IMR-90 (cell line): Measurements from ENCODE around the gene GABRP. TPM values are rescaled to one million over a fixed set of nuclear protein-coding genes. Genes with fewer than 3 reads are reported as not detected.

Source experiments
- ATAC-seq: fragments of 200-7000 bp; cut with Tn5 transposase; 2 replicates; pipeline ENCODE4 v1.9.1; 2020; ENCODE audit warnings: low read depth, mild to moderate bottlenecking, moderate library complexity
- BruUV-seq: library from RNA; stranded (reverse); fragments of 400-500 nt; replicated peaks from 2 replicates; lab custom pipeline; 2021; lab: Mats Ljungman, UMichigan
- CTCF ChIA-PET: fragments of 300-600 bp; formaldehyde crosslinking; extraction: SDS; loops from one replicate; lab custom pipeline; 2021; ENCODE audit warnings: antibody characterized with exemption; lab: Yijun Ruan, JAX
- POLR2A ChIA-PET: fragments of 300-600 bp; sonication (Branson Sonifier 250); formaldehyde crosslinking; loops from one replicate; lab custom pipeline; 2022; ENCODE audit warnings: antibody characterized with exemption; ENCODE audit not compliant: unreplicated experiment; lab: Charles Lee
- DNase-seq: peaks from one replicate; pipeline ENCODE4 v3.0.0; 2013
- H2AFZ ChIP-seq: replicated peaks from 2 replicates; pipeline ENCODE3; 2013; ENCODE audit warnings: low read length, mild to moderate bottlenecking; ENCODE audit not compliant: poor library complexity
- H2AK5ac ChIP-seq: 2 replicates; pipeline ENCODE4 v1.6.1; 2013; ENCODE audit warnings: low read depth, low read length, inconsistent platforms
- H2AK9ac ChIP-seq: replicated peaks from 2 replicates; pipeline ENCODE3; 2013; ENCODE audit warnings: mild to moderate bottlenecking, low read depth, low read length, moderate library complexity; ENCODE audit not compliant: poor library complexity
- H2BK120ac ChIP-seq: 2 replicates; pipeline ENCODE4 v1.6.1; 2013; ENCODE audit warnings: low read depth, low read length, inconsistent platforms
- H2BK15ac ChIP-seq: 3 replicates; pipeline ENCODE4 v1.6.1; 2013; ENCODE audit warnings: low read depth, low read length, inconsistent platforms
- H2BK20ac ChIP-seq: 2 replicates; pipeline ENCODE4 v1.6.1; 2013; ENCODE audit warnings: low read depth, mild to moderate bottlenecking, inconsistent platforms, low read length, moderate library complexity
- H2BK5ac ChIP-seq: 2 replicates; pipeline ENCODE4 v1.6.1; 2013; ENCODE audit warnings: mild to moderate bottlenecking, low read depth, low read length, inconsistent platforms; ENCODE audit not compliant: poor library complexity, severe bottlenecking
- H3K14ac ChIP-seq: replicated peaks from 2 replicates; pipeline ENCODE4 v1.6.1; 2013; ENCODE audit warnings: low read depth, low read length, inconsistent platforms
- H3K18ac ChIP-seq: 2 replicates; pipeline ENCODE4 v1.6.1; 2013; ENCODE audit warnings: low read depth, low read length, control low read depth
- H3K23ac ChIP-seq: 2 replicates; pipeline ENCODE4 v1.6.1; 2013; ENCODE audit warnings: low read depth, low read length, inconsistent platforms
- H3K27ac ChIP-seq: 2 replicates; pipeline ENCODE4 v1.5.1; 2013; ENCODE audit warnings: mild to moderate bottlenecking, control low read depth, low read length; ENCODE audit not compliant: insufficient read depth
- H3K27me3 ChIP-seq: 2 replicates; pipeline ENCODE4 v1.6.1; 2013; ENCODE audit warnings: low read length; ENCODE audit not compliant: control insufficient read depth, insufficient read depth
- H3K36me3 ChIP-seq: 2 replicates; pipeline ENCODE4 v1.6.1; 2013; ENCODE audit warnings: low read length, mixed read lengths; ENCODE audit not compliant: control insufficient read depth, insufficient read depth
- H3K4ac ChIP-seq: 2 replicates; pipeline ENCODE4 v1.6.1; 2013; ENCODE audit warnings: low read depth, low read length, inconsistent platforms
- H3K4me1 ChIP-seq: 2 replicates; pipeline ENCODE4 v1.6.1; 2013; ENCODE audit warnings: low read length, mixed read lengths; ENCODE audit not compliant: control insufficient read depth, insufficient read depth
- H3K4me2 ChIP-seq: 2 replicates; pipeline ENCODE4 v1.6.1; 2013; ENCODE audit warnings: low read depth, mild to moderate bottlenecking, control low read depth, low read length, moderate library complexity
- H3K4me3 ChIP-seq: 2 replicates; pipeline ENCODE4 v1.5.1; 2013; ENCODE audit warnings: low read depth, mild to moderate bottlenecking, control low read depth, low read length, moderate library complexity; ENCODE audit not compliant: insufficient read depth
- H3K56ac ChIP-seq: 2 replicates; pipeline ENCODE4 v1.6.1; 2013; ENCODE audit warnings: low read length, inconsistent platforms; ENCODE audit not compliant: insufficient read depth; ENCODE audit errors: extremely low read depth
- H3K79me1 ChIP-seq, 2 experiments: 2 replicates each; pipeline ENCODE4 v1.6.1; 2013; ENCODE audit warnings: low read length in 2 of 2, inconsistent platforms in 1 of 2, low read depth in 1 of 2
- H3K9ac ChIP-seq: 2 replicates; pipeline ENCODE4 v1.6.1; 2013; ENCODE audit warnings: low read depth, low read length, control low read depth
- H3K9me1 ChIP-seq: 2 replicates; pipeline ENCODE4 v1.6.1; 2013; ENCODE audit warnings: low read length, inconsistent platforms; ENCODE audit not compliant: insufficient read depth
- H3K9me3 ChIP-seq: 2 replicates; pipeline ENCODE4 v1.6.1; 2013; ENCODE audit warnings: low read length; ENCODE audit not compliant: control insufficient read depth, insufficient read depth
- H4K20me1 ChIP-seq: 2 replicates; pipeline ENCODE4 v1.6.1; 2013; ENCODE audit warnings: low read length, inconsistent platforms; ENCODE audit not compliant: insufficient read depth
- H4K5ac ChIP-seq: 2 replicates; pipeline ENCODE4 v1.6.1; 2013; ENCODE audit warnings: mild to moderate bottlenecking, low read depth, low read length, control low read depth
- H4K8ac ChIP-seq, 2 experiments: 2 replicates each; pipeline ENCODE4 v1.6.1; 2013; ENCODE audit warnings: low read depth in 2 of 2, low read length in 2 of 2, control low read depth in 1 of 2, inconsistent platforms in 1 of 2
- H4K91ac ChIP-seq: 2 replicates; pipeline ENCODE4 v1.6.1; 2013; ENCODE audit warnings: low read depth, low read length, inconsistent platforms; ENCODE audit not compliant: insufficient read depth
- MAFK ChIP-seq: IDR thresholded peaks from 2 replicates; pipeline ENCODE4 v1.6.1; 2012; ENCODE audit warnings: low read depth, low read length, improper control_type of control experiment
- RAD21 ChIP-seq: IDR thresholded peaks from 2 replicates; pipeline ENCODE4 v1.6.1; 2012; ENCODE audit warnings: low read length, improper control_type of control experiment
- SMC3 ChIP-seq: fragments of 150-350 bp; IDR thresholded peaks from 2 replicates; pipeline ENCODE4 v1.6.1; 2016; ENCODE audit warnings: low read depth, mild to moderate bottlenecking, antibody characterized with exemption, low read length, moderate library complexity
- WGBS, 2 experiments: methylation state at CpG; one replicate each; pipeline versions ENCODE4 v1.1.5 to v1.1.7; 2013; ENCODE audit warnings: missing lambda C conversion rate in 2 of 2; ENCODE audit not compliant: insufficient read length in 1 of 2; ENCODE audit errors: extremely low coverage in 2 of 2; 5-methylcytosine and 5-hydroxymethylcytosine counted together
- dilution Hi-C: fragments of 300-500 bp; cut with HindIII; formaldehyde crosslinking; loops from one replicate; pipeline ENCODE4 v1.14.3; 2018; ENCODE audit warnings: low sequenced_read_pairs; ENCODE audit not compliant: unreplicated experiment
- in situ Hi-C: fragments of 300-500 bp; cut with MboI; formaldehyde crosslinking; loops from 3 replicates; pipeline ENCODE4 v1.14.3; 2019; ENCODE audit warnings: low sequenced_read_pairs, inconsistent platforms, mixed read lengths
- intact Hi-C: fragments of 100-400 bp; cut with micrococcal nuclease; formaldehyde crosslinking; loops from 2 replicates; pipeline ENCODE4 v1.10.0; 2022
- polyA plus RNA-seq, 3 experiments: library from polyadenylated mRNA; depleted of rRNA; stranded (reverse); fragments of >200 nt; gene quantifications; 2 replicates each; pipeline ENCODE4 v1.2.3, GENCODE V29; 2012; ENCODE audit warnings: low replicate concordance in 1 of 3
- total RNA-seq: library from RNA; depleted of rRNA; stranded (reverse); fragments of >200 nt; gene quantifications from 2 replicates; pipeline ENCODE4 v1.2.3, GENCODE V29; 2012
- TF ChIP-seq, protein P1 (sequence below): conservative IDR thresholded peaks from 2 replicates; pipeline ENCODE4 v1.5.1; 2012; ENCODE audit warnings: mild to moderate bottlenecking, low read depth, low read length, improper control_type of control experiment

Gene GABRP
- total and polyA plus RNA-seq, 2 of the 4 experiments (the other 2 are of a cell fraction): not detected

GRCh38 chr5:170747851-170748250 is 35.7 kb upstream of the GABRP start:
- no peak overlapping the region for H2BK15ac ChIP-seq
- H4K91ac ChIP-seq: no peak overlapping the region
- no peak overlapping the region for H3K9ac ChIP-seq
- no peaks in the 10 kb centered on the region for H3K9me1 ChIP-seq
- no peaks in the 10 kb centered on the region for H3K36me3 ChIP-seq
- no peak overlapping the region for H4K8ac ChIP-seq
- peaks cover 35% of the 10 kb centered on the region for H3K27me3 ChIP-seq
- no peak overlapping the region for H2BK20ac ChIP-seq
- WGBS, 2 experiments: 82% methylated on average over 7 of the region's 10 CpGs; no CpG with 5 or more reads in 1 of the 2 experiments
- H3K56ac ChIP-seq: no peak overlapping the region
- no peak overlapping the region for H3K4me3 ChIP-seq
- TF ChIP-seq SMC3 (peak; percentile 23; the same call in 1 of the 2 replicates), RAD21 (peak; percentile 29; the same call in 1 of the 2 replicates), MAFK (no peak)
- TF ChIP-seq, protein P1, sequence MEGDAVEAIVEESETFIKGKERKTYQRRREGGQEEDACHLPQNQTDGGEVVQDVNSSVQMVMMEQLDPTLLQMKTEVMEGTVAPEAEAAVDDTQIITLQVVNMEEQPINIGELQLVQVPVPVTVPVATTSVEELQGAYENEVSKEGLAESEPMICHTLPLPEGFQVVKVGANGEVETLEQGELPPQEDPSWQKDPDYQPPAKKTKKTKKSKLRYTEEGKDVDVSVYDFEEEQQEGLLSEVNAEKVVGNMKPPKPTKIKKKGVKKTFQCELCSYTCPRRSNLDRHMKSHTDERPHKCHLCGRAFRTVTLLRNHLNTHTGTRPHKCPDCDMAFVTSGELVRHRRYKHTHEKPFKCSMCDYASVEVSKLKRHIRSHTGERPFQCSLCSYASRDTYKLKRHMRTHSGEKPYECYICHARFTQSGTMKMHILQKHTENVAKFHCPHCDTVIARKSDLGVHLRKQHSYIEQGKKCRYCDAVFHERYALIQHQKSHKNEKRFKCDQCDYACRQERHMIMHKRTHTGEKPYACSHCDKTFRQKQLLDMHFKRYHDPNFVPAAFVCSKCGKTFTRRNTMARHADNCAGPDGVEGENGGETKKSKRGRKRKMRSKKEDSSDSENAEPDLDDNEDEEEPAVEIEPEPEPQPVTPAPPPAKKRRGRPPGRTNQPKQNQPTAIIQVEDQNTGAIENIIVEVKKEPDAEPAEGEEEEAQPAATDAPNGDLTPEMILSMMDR: peak; percentile 34
- peaks cover 2% of the 10 kb centered on the region; the same call in 1 of the 2 replicates for H3K4me1 ChIP-seq
- no peak overlapping the region for H2AK5ac ChIP-seq
- H2BK120ac ChIP-seq: no peak overlapping the region
- no peak overlapping the region for H2BK5ac ChIP-seq
- no peak overlapping the region for H2AFZ ChIP-seq
- no peak overlapping the region for H3K23ac ChIP-seq
- in situ Hi-C loops (loop anchor here (5.0 kb wide), 1 partner anchor 584 kb away; no protein-coding TSS in a partner anchor), dilution Hi-C loops (no loop called here), intact Hi-C loops (no loop called here)
- POLR2A ChIA-PET: no interaction called here
- no peak overlapping the region for H3K14ac ChIP-seq
- H3K18ac ChIP-seq: no peak overlapping the region
- H3K4me2 ChIP-seq: no peak overlapping the region
- no peaks in the 10 kb centered on the region for H3K9me3 ChIP-seq
- no peak for ATAC-seq
- CTCF ChIA-PET: interaction anchor here (0.6 to 1.2 kb wide), 3 partner anchors 12 to 44 kb away, joined by 3 to 4 read pairs (median 3); no protein-coding TSS in a partner anchor
- no peaks in the 10 kb centered on the region for H4K20me1 ChIP-seq
- BruUV-seq: no TSS peak
- no peak for DNase-seq
- H3K79me1 ChIP-seq: no peaks in the 10 kb centered on the region
- no peak overlapping the region for H3K27ac ChIP-seq
- H2AK9ac ChIP-seq: no peak overlapping the region
- no peak overlapping the region for H4K5ac ChIP-seq
- no peak overlapping the region for H3K4ac ChIP-seq
